ENCODE measurements around the gene P3H2. TPM values are rescaled to one million over a fixed set of nuclear protein-coding genes. Genes with fewer than 3 reads are reported as not detected.

The P3H2 gene, protein sequence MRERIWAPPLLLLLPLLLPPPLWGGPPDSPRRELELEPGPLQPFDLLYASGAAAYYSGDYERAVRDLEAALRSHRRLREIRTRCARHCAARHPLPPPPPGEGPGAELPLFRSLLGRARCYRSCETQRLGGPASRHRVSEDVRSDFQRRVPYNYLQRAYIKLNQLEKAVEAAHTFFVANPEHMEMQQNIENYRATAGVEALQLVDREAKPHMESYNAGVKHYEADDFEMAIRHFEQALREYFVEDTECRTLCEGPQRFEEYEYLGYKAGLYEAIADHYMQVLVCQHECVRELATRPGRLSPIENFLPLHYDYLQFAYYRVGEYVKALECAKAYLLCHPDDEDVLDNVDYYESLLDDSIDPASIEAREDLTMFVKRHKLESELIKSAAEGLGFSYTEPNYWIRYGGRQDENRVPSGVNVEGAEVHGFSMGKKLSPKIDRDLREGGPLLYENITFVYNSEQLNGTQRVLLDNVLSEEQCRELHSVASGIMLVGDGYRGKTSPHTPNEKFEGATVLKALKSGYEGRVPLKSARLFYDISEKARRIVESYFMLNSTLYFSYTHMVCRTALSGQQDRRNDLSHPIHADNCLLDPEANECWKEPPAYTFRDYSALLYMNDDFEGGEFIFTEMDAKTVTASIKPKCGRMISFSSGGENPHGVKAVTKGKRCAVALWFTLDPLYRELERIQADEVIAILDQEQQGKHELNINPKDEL
- 29.4 to 48.5 TPM (median 38.8 TPM) in 5 replicates for total RNA-seq (2022; extraction: Qiagen RNA extraction; ENCODE audit: low read depth)

GRCh38 chr3:190120269-190121060, at the start of gene P3H2:
Gene P3H2 (minus strand): TSS chr3:190120897. CDS start chr3:190120731, 166 bp downstream.

Other genes starting within 250 kb of the P3H2 start
- gene CLDN1, start 201.5 kb upstream of the P3H2 start, total RNA-seq (2022; extraction: Qiagen RNA extraction; ENCODE audit: low read depth): 15.7 to 34.1 TPM (median 28.5 TPM) in 5 replicates